SHP77 (cell line): ENCODE data around the gene LOXL4.

Experiments
- DNase-seq, 2 experiments: peaks; one replicate each; lab custom pipeline; 2025; lab: John Stamatoyannopoulos, UW

Gene LOXL4

GRCh38 chr10:98264378-98265065 lies 3.5 kb downstream of the LOXL4 start:
- no peak for DNase-seq

- DNase-seq = no peak
These were observed 4.9 kb downstream of the LOXL4 start for GRCh38 chr10:98263088-98263487.

DNA sequence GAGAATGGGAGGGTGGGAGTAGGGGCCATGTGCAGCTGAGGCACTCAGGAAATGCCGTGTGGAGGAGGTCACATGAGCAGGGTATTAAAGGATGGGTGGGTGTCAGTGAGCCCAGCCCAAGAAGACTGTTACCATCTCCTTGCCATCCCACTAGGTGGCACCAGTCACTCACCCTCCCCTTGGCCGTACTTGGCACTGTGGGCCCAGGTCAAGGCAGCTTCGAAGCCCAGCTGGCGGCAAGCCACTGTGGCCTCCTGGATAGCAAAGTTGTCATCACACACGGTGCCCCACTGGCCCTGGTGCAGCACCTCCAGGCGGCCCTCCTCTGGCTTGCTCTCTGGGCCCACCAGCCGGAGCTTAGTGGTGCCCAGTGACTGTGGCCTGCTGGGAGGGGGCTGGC lies 5.4 kb downstream of the LOXL4 start:
- DNase-seq = peak; percentile 46 to 54

DNA sequence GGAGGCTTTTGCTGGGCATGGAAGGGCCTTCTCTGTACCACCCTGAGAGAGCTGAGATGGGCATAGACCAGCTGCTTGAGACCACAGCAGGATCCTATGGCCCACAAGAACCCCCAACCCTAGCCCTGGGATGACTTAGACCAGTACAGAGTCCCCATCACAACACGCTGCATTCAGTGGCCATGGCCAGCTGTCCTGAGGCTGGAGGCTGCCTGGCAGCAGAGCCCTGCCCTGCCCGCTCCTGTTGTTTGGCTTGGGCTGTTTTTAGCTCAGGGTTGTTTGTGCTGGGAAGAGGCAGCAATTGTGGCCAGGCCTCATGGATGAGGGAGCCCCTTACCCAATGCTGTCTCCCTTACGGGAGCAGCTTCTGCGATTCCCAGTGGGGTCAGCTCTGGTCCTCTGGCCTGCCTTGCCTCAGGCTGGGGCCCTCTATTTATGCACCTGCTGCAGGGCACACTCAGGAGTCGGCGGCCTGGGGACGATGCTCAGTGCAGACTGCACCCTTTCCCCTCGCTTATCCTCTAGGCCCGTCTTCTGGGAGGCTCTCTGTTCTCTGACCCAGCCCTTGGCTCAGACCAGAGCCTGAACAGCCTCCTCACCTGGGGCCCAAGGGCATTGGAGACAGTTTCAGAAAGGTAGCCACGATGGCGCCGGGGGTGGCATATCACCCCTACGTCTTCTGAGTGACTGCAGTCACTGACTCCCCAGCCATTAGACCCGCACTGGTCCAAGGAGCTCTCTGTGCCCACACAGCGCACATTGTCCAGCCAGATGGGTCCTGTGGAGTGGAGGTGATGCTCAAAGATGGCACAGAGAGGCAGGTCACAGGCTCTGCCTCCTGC lies 6.3 kb downstream of the LOXL4 start:
- no peak for DNase-seq

DNA sequence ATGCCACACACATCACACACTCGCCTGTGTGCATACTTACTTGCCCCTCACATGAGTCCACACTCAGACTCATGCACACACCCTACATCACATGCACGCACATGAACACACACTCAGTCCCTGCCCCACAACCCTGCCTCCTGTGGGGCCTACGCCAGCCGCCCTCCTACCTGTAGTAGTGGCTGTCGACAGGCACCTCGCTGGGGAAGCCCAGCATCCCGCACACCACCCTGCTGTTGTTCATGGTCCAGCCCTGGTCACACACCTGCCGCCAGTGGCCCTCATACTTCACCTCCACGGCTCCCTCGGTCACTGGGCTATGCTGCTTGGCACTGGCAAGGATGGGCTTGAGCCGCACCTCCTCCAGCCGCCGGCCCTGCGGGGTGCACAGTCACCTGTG lies 7.2 kb downstream of the LOXL4 start:
- no peak for DNase-seq

- no peak for DNase-seq
These were observed 7.6 kb downstream of the LOXL4 start for GRCh38 chr10:98260350-98260749.

- no peak for DNase-seq
These were observed 8.2 kb downstream of the LOXL4 start for GRCh38 chr10:98259606-98260315.

DNA sequence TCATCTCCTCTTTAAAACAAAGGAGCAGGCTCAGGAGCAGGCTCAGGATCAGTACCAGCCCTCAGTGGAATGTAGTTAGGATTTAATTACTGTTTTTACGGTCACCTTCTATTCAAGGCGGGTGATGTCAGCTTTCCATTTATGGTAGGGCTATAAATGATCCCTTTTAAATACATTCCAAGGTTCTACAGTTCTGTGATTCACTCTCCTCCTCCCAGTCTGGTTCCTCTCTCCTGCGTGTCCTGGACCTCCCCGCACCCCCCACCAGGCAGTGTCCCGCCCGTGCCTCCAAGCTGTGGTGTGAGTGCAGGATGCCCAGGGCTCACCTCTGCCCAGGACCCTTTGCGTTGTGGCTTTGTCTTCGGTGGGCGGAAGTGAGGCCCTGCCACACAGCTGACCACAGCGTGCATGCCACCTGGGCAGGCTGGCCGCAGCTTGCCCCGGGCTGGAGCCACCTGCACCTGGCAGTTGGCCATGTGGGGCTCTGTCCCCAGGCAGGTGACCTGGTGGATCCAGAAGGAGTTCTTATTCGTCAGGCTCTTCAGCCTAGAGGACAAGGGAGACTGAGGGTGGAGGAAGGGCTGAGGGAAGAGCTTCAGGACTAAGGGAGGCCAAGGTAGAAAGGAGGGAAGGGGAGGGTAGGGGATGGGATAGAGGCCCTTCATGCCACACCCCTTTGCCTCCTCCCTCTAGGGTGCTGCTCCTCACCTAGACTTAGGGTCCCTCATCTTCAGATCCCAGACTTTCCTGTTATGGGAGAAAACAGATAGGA lies 9.1 kb downstream of the LOXL4 start:
- DNase-seq = no peak

GRCh38 chr10:98257961-98258360 lies 10.0 kb downstream of the LOXL4 start:
- DNase-seq = no peak

DNA sequence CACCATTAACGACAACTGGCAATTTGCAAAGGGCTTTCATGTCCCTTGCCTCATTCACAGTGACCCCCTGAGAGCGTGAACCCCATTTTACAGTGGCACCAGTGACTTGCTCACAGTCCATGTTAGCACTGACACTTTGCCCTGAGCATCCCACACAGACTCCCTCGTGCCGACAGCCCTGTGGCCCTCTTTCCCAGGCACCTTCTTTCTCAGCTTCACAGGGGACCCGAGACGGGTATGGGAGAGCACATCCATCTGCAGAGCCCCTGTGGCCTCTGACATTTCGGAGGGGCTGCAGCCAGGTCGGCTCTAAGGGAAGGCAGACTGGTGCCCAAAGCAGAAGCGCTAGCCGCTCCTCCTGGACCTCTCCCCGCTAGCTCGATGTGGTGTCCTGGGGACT lies 10.8 kb downstream of the LOXL4 start:
- DNase-seq = no peak

GRCh38 chr10:98256692-98257091 lies 11.3 kb downstream of the LOXL4 start:
- no peak for DNase-seq

- DNase-seq = no peak
These were observed 12.7 kb downstream of the LOXL4 start for GRCh38 chr10:98255146-98255877.

DNA sequence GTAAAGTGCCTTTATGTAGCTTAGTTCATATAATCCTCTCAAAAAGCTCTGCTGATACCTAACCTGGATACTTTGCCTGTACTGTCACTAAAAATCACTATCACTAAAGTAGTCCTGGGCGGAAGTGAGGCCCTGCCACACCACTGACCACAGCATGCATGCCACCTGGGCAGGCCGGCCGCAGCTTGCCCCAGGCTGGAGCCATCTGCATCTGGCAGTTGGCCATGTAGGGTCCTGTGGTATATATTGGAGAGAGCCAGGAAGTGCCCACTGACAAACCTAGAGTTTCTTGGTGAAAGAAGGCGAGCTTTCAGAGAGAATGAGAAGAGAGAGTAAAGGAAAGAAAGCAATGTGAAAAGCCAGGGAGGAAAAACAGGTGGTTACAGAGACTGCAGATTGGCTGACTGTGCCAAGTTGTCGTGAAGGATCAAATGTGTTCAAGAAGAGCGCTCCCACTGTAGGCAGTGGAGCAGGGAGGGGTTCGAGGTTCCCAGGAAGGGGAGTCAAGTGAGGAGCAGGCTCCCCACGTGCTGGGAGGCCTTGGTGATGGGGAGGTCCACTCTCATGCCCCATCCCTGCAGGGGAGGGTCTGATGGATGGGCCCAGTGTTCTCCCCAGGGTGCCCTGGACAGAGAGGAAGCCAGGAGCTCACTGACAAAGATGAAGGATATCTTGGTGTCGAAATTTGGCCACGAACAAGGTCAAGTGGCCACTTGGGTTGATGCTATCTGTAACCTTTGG lies 13.6 kb downstream of the LOXL4 start:
- DNase-seq = no peak

GRCh38 chr10:98253499-98253898 lies 14.5 kb downstream of the LOXL4 start:
- no peak for DNase-seq

DNA sequence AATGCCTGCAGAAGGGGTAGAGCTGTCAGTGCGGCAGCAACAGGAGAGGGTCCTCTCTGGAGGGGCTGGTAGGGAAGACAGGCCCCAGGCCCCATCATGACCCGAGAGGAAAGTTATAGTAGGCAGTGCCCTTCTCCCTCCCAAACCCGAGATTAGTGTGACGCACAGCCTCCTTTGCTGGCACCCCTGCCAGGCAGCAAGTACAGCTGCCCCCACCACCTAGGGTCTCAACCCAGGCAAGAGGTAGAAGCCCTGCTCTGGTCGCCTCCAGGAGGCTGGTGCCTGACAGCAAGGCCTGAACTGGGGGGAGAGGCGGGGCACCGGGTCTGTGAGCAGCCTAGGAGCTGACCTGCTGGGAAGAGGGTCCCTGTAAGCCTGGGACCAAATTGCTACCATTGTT lies 15.5 kb downstream of the LOXL4 start:
- no peak for DNase-seq

- no peak for DNase-seq
These were observed 16.6 kb downstream of the LOXL4 start for GRCh38 chr10:98251399-98251798.

- DNase-seq = no peak
These were observed 18.9 kb downstream of the LOXL4 start for GRCh38 chr10:98249134-98249533.

- no peak for DNase-seq
These were observed 20.0 kb downstream of the LOXL4 start for GRCh38 chr10:98248018-98248417.

- no peak for DNase-seq
These were observed 20.8 kb downstream of the LOXL4 start for GRCh38 chr10:98246911-98247805.

DNA sequence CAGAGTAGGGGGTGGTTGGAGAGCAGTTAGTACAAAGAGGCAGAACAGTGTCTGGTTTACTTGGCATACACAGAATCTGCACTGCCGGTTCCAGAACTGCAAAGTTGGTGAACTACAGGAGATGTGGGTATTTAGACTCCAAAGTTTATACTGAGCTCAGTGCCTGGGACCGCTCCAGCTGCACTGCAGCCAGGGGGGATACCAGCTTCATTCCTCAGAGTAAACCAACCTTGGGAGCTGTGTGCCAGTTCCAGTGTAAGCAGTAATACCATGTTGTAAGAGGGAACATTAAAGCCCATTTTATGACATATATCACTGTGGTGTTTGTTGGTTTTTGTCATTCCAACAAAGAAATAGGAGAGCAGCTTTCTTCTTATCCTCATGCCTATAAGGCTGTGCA lies 23.4 kb downstream of the LOXL4 start:
- DNase-seq = no peak
